HG02973 (cell line): ENCODE data around the gene STX16.

ENCODE experiments used
- ATAC-seq: cut with Tn5 transposase; IDR thresholded peaks from one replicate; pipeline ENCODE4 v1.9.1; 2021; ENCODE audit warnings: moderate library complexity; ENCODE audit not compliant: unreplicated experiment

Gene STX16

GRCh38 chr20:58618351-58619076 lies 32.6 kb upstream of the STX16 start:
- no peak for ATAC-seq

- ATAC-seq: no peak
These were observed 31.8 kb upstream of the STX16 start for GRCh38 chr20:58619077-58619863.

GRCh38 chr20:58619864-58620431 lies 31.1 kb upstream of the STX16 start:
- no peak for ATAC-seq

DNA sequence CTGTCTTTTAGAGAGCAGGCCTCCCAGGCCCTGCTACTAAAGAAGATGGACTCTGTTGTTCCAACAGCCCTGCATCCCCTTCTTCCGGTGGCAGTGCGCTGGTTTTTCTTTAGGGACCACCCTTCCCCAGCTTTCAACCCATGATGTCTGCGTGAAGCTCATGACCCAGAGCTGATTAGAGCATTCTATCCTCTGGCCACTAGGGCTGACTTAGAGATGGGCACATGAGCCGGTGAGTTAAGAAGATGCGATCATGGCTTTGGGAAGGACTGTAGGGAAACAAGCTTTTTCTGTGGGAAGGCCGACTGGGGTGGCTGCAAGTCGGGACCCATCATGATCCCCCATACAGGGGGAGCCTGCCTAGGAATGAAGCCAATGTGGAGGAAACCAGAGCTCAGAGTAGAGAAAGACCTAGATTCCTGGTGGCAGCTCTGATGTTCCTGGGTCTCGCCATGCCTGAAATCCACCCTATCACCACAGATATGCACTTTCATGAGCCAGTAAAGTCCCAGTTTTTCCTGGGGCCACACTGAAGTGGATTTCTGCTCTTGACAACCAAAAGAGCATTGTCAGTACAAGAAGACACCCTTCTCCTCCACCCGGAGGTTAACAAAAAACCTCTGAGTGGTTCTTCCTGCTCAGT lies 29.1 kb upstream of the STX16 start:
- ATAC-seq: no peak

GRCh38 chr20:58622671-58623578 lies 28.2 kb upstream of the STX16 start:
- no peak for ATAC-seq

DNA sequence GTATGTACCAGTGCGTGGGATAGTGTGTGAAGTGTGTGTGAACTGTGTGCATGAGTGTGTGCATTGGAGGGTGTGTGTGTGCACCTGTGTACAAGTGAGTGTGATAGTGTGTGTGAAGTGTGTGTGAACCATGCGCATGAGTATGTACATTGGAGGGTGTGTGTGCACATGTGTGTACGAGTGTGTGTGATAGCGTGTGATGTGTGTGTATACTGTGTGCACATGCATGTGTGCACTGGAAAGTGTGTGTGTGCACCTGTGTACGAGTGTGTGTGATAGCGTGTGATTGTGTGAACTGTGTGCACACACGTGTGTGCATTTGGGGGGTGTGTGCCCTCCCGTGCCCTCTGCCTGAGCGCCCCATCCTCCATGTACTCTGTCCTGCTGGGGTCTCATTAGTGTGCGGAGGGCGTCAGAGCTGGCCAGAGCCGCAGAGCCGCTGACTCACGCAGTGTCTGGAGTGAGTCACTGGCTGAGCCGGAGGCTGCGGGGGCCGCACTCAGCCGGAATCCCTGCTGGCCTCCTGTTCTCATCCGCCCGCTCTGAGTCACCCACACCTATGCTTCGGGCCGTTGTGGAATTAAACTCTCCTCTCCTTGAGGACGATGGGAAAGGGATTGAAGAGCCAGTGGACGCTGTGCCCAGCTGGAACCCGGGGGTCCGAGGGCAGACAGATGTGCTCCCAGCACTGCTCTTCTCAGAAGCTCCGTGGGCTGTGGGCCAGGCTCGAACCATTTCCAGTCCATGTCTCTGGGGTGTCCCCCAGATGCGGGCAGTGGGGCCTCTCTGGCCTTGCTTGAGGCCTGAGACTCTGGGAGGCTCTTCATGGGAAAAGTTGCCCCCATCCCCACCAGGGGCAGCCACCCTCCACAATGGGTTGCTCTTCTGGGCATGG lies 27.3 kb upstream of the STX16 start:
- ATAC-seq: no peak

- ATAC-seq: no peak
These were observed 26.4 kb upstream of the STX16 start for GRCh38 chr20:58624687-58625086.

DNA sequence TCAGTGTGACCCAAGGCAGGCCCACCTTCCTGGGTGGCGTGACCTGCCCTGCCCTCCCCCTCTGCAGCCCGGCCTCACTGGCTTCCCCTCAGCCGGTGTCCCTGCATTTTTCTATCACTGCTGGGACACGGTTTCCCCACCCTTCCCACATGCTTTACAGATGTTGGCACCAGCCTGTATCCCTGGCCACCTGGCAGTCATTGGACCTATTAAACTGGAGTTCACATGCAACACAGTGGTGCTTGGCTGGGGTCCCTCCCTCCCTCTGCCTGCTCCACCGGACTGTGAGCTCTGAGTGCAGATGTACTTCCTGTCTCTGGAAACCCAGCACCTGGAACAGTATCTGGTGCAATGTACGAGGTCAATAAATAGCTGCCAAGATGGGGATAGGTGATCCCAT lies 25.5 kb upstream of the STX16 start:
- ATAC-seq: no peak

DNA sequence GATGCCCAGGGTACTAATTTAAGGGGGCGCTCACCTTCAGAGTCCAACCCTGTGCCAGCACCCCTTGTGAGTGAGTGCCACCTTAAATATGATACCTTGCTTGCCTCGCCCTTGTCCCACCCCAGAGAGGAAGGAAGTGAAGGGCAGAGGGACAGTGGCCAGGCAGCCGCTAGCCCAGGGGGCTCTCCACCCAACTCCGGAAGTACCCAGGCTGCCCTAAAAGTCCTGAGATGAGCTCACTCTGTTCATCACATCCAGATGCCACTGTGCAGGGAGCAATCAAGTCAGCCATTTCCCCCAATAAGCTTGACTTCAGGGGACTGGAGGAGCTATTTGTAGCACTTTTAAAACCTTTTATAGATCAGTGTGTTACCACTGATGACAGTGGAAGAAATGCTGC lies 25.0 kb upstream of the STX16 start:
- ATAC-seq: no peak

DNA sequence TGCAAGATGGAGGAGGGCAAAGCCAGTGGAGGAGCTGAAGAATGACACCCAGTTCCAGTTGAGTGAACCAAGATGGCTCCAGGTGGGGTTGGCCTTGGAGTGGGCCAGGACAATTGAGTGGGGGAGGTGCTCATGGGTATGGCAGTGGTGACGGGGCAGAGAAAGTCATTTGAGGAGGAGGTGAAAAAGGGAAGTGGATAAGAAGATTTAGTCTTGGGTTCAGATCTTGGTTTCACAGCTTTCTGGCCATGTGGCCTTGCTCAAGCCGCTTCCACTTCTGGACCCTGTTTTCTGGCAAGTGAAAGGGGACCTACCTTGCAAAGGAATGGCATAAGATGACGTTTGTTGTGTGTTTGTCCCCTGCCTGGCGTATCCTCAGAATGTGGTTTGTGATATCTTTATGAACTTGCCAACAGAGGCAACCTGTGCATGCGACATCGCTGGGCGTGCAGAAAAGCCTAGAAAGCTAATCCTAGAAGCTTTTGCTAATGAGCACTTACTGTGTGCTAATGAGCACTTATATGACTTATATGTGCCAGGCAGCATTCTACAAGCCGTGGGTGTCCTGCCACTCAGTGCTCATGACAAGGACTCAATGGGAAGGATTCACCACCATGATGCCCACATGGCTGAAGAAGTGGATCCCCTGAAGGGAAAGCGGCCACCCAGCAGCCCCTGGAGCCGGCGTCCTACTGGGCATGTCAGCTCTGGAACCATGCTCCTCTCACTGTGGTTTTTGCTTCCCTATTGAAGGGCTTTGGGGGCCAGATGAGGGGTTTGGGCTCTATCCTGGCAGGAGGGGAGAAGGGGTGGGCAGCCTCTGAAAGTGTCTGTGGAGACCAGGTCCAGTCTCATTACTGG lies 23.6 kb upstream of the STX16 start:
- no peak for ATAC-seq

DNA sequence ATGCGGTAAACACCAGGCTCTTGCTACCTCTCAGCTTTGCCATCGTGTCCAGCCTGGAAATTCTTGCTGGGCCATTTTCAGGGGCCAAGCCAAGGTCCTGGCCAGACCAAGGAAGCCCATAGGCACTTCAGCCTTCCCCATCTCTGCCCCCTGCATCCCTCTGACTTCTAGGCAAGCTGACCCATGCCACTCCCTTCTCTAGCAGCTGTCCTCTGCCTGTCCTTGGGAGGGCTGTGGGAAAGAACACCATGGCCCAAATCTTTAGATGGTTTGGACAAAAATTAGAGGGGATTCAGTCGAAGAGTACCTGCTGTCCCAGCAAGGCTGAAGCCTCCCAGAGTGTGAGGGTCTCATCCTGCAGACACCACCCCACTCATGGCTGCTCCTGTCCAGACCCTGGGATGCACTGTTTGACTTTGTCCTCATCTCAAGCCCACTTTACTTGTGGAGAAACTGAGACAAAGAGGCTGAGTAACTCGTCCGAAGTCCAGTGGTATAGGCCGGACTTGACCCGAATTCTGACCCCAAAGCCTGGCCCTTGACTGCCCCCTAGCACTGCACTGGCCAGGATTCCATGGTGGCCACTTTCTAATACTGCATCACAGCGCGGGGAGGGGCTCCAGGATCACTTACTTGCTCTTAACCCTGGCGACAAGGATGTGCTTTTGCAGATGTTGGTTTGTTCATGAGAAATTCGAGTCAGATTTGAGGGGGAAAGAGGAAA lies 22.4 kb upstream of the STX16 start:
- ATAC-seq: no peak

- ATAC-seq: no peak
These were observed 21.9 kb upstream of the STX16 start for GRCh38 chr20:58629215-58629580.

DNA sequence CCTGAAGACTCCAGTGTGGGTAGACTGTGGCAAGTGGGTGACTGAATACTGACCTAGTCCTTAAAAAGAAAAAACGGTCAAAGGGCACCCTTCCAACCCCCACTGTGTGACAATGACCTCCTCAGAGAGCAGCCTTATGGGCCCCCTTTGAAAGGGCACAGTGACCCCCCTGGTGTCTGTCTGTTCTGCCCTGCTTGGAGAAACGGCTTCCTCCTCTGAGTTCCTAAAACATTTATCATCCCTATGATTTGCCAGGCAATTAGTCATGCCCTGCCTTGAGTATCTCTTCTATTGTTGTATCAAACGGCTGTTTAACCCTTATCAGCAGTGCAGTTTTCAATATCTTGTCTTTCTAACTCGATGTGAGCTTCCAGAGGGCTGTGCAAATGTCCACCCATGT lies 21.0 kb upstream of the STX16 start:
- ATAC-seq: no peak

- ATAC-seq: no peak
These were observed 17.7 kb upstream of the STX16 start for GRCh38 chr20:58633161-58634053.

DNA sequence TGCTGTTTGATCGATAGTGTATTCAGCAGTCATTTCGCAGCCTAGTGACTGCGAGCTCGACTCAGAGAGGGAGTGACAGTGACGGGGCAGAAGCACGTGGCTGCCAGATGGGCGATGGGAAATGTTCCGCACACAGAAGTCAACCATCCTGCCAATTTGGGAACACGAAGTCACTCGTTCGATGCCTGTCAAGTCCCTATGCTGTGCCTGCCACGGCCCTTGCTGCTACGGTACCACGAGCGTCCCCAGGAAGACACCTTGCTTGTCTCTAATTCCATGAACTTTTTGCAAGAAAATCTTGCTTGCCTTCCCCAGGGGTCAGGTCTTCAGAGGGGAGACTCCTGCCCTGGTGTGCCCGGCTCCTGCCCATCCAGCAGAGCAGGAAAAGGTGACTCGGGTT lies 17.0 kb upstream of the STX16 start:
- no peak for ATAC-seq

GRCh38 chr20:58634521-58635278 lies 16.4 kb upstream of the STX16 start:
- ATAC-seq: no peak
